Measurements from ENCODE around the gene PCBP3.

DNA sequence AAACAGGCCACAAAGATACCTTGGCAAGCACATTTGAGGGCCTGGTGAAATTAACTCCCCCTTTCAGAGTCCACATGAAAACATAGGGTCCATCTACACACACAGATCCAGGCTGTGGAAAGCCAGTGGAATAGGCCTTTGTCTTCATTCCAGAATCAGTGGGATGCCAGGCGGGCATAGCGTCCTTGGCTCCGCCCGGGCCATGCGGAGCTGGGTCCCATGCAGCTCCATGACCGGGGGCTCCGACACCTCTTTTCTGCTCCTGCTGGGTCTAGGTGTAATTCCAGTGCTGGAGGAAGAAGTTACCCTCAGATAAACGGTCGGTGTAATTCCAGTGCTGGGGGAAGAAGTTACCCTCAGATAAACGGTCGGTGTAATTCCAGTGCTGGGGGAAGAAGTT is 274.5 kb downstream of the PCBP3 start:
- TF ChIP-seq CTCF (IDR thresholded peaks at IDR 0.05) (no peak), ZFX (IDR thresholded peaks at IDR 0.05; ENCODE audit: borderline replicate concordance) (no peak)

Data from 22Rv1 (cell line).